Liver (tissue), 3 donors: ENCODE measurements around the gene ITIH5.

Experiments used
- GABPA ChIP-seq, 2 donors: IDR thresholded peaks in 1 of 2; conservative IDR thresholded peaks in 1 of 2; 2 replicates each; pipeline ENCODE4 v1.6.1; 2016; ENCODE audit warnings: antibody characterized with exemption in 2 of 2, mild to moderate bottlenecking in 1 of 2, moderate library complexity in 1 of 2
- JUND ChIP-seq, 2 donors: IDR thresholded peaks; 2 replicates each; pipeline ENCODE4 v1.6.1; 2016; ENCODE audit warnings: antibody characterized with exemption in 2 of 2
- RAD21 ChIP-seq, 2 donors: IDR thresholded peaks; 2 replicates each; pipeline ENCODE4 v1.6.1; 2016; ENCODE audit warnings: antibody characterized with exemption in 2 of 2, mild to moderate bottlenecking in 2 of 2
- REST ChIP-seq: IDR thresholded peaks from 2 replicates; pipeline ENCODE4 v1.6.1; 2016; ENCODE audit warnings: antibody characterized with exemption, mild to moderate bottlenecking
- SP1 ChIP-seq: IDR thresholded peaks from 2 replicates; pipeline ENCODE4 v1.6.1; 2018; ENCODE audit warnings: antibody characterized with exemption, mild to moderate bottlenecking
- TAF1 ChIP-seq: conservative IDR thresholded peaks from 2 replicates; pipeline ENCODE4 v1.6.1; 2016; ENCODE audit warnings: antibody characterized with exemption, mild to moderate bottlenecking
- TF ChIP-seq, protein P1 (sequence below): fragments of 150-350 bp; IDR thresholded peaks from 2 replicates; pipeline ENCODE4 v1.5.1; 2017; ENCODE audit warnings: improper control_type of control experiment, low read depth, low read length; ENCODE audit not compliant: missing input control
- TF ChIP-seq, protein P2 (sequence below): IDR thresholded peaks from 2 replicates; pipeline ENCODE4 v1.6.1; 2016; ENCODE audit warnings: antibody characterized with exemption
- donor health status: healthy.
- donor health status: healthy.

DNA sequence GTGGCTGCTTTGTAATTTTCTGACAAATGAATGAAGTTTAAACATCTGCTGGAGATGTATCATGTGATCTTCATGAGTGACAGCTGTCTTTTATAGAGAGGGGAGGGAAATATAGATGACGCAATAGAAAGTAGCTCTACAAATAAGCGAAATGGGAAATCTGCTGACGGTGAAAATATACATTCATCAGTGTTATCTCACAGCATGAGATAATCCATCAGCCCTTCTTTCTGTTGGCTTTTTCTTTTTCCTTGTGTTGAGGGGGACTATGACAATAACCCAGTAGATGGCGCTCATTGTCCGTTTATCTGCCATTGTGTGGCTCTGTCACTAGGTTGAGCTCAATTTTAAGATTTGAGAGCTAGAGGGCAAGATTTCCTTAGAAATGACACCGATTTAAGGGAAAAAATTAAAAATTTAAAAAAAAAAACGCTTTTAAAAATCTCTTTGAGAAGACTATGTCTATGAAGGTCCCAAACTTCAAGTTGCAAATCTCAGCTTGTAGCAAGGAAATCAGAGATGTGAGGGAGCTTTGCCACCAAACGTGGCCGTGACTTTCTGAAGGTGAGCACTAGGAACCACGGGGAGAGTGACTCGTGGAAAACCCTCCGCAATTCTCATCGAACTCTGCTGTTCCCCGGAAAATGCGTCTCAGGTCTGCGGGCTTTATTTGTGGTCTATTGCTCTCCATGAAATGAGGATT, 141.3 kb downstream of the ITIH5 start:
- TF ChIP-seq, protein P1, sequence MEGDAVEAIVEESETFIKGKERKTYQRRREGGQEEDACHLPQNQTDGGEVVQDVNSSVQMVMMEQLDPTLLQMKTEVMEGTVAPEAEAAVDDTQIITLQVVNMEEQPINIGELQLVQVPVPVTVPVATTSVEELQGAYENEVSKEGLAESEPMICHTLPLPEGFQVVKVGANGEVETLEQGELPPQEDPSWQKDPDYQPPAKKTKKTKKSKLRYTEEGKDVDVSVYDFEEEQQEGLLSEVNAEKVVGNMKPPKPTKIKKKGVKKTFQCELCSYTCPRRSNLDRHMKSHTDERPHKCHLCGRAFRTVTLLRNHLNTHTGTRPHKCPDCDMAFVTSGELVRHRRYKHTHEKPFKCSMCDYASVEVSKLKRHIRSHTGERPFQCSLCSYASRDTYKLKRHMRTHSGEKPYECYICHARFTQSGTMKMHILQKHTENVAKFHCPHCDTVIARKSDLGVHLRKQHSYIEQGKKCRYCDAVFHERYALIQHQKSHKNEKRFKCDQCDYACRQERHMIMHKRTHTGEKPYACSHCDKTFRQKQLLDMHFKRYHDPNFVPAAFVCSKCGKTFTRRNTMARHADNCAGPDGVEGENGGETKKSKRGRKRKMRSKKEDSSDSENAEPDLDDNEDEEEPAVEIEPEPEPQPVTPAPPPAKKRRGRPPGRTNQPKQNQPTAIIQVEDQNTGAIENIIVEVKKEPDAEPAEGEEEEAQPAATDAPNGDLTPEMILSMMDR: peak; percentile 87
- no peak for TF ChIP-seq TAF1
- TF ChIP-seq GABPA (IDR thresholded peaks at IDR 0.05 in 1 of 2, conservative IDR thresholded peaks at IDR 0.05 in 1 of 2): no peak
- peak; percentile 96 to 97 for TF ChIP-seq RAD21 (IDR thresholded peaks at IDR 0.05)
- TF ChIP-seq, protein P2, sequence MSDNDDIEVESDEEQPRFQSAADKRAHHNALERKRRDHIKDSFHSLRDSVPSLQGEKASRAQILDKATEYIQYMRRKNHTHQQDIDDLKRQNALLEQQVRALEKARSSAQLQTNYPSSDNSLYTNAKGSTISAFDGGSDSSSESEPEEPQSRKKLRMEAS: no peak
- no peak for TF ChIP-seq SP1
- no peak for TF ChIP-seq JUND (IDR thresholded peaks at IDR 0.05)
- TF ChIP-seq REST: no peak
